Stimulated activated CD4-positive, alpha-beta T cell treated with anti-CD3 and anti-CD28 coated beads, TNF-alpha, amount 100 ng/mL, for 24 hours (primary cell): ENCODE data around the gene NBEAL1.
"Not testable (repeated sequence)": the region's sequence is repeated elsewhere in the genome, so short reads cannot be mapped to it uniquely, and the experiment has no call there.

ENCODE experiments used
- DNase-seq, 3 experiments: peaks; one replicate each; pipeline ENCODE4 v3.0.0-alpha.2; 2020; ENCODE audit warnings: low read depth in 3 of 3

Gene NBEAL1

DNA sequence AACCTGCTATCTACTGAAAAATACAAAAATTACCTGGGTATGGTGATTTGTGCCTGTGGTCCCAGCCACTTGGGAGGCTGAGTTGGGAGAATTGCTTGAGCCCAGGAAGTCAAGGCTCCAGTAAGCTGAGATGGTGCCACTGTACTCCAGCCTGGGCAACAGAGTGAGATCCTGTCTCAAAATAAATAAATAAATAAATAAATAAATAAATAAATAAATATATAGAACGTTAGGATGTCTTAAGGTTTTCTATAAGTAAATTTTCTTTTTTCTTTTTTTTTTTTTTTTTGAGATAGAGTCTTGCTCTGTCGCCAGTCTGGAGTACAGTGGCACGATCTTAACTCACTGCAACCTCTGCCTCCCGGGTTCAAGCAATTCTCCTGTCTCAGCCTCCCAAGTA, 95.8 kb downstream of the NBEAL1 start:
- DNase-seq, result not testable (repeated sequence)

DNA sequence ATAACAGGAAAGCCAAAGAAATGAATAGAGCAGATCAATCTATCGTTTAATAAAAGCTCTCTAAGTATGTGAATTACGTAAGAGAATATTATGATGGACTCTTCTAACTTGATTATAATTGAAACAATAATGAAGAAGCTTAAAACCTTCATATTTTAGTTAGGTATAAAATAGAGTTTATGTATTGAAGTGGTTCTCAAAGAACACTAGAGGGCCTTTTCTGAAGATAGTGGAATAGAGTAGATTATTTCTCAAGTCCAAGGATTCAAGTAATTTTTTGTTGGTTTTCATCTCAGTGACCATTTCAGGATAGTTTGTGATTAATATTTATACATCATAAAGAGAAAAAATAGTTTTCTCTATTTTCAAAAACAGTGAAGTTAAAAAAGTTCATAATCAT, 97.7 kb downstream of the NBEAL1 start:
- DNase-seq, result no peak

DNA sequence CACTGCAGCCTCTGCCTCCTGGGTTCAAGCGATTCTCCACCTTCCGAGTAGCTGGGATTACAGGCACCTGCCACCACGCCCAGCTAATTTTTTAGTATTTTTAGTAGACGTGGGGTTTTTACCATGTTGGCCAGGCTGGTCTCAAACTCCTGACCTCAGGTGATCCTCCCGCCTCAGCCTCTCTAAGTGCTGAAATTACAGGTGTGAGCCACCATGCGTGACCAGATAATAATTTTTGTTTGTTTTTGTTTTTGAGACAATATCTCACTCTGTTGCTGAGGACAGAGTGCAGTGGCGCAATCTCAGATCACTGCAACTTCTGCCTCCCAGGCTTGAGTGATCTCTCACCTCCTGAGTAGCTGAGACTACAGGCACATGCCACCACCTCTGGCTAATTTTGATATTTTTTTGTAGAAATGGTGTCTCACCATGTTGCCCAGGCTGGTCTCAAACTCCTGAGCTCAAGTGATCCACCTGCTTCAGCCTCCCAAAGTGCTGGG, 100.6 kb downstream of the NBEAL1 start:
- DNase-seq, result not testable (repeated sequence)

DNA sequence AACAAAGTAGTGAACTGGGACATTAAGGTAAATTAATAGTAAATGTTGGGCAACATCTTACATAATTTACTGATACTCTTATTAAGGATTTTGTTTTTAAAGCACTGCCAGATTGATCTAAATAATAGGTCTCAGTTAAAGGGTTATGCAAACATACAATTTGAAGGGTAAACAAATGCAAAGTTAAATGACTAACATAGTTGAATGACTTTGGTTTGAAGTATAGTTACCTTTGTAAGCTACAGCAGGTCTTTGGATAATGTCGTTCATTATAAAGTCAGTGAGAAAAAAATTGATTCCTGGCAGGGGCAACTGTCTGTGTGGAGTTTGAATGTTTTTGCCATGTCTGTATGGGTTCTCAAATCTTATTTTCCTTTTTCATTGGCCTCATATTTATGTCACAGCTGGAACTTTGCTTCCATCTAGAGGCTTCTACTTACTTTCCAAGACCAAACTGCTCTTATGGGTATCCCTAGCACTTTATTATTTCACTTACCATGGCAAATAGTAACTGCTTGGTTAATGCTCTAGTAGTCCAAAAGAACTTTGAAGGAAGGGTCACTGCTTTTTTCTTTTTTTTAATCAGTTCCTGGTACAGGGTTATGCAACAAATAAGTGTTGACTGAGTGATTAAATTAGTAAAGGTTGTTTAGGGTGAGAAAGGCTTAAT, 107.8 kb downstream of the NBEAL1 start:
- DNase-seq, result no peak

DNA sequence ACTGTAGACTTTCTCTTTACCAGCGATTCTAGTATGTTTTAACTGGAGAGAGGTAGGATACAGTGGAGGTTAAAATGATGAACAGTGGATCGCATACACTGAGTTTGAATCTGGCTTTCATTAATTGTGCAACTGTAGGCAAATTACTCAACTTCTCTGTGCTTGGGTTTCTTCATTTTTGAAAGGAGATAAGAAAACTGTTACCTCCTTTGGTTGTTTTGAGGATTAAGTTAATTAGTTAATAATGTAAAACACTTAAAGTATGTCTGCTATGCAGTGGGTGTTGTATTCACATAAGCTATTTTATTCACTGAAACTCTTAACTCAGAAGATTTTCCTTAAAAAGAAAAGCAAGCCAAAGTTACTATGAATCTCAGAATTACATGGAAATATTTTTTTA, 112.3 kb downstream of the NBEAL1 start:
- DNase-seq, result no peak

DNA sequence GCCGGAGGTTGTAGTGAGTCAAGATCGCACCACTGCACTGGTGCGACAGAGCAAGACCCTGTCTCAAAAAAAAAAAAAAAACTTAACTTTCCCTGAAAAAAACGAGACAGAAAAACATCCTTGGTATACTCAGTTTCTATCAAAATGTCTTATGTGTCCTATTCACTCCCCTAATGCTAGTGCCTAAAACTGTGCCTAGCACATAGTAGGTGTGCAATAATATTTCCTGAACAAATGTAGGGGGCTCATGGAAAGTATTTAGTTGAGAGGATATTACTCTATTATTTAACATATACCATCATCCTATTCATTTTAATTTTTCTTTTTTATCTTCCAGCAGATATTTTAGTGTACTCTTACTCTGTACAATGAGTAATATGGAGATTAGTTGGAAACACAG, 120.4 kb downstream of the NBEAL1 start:
- no peak for DNase-seq

DNA sequence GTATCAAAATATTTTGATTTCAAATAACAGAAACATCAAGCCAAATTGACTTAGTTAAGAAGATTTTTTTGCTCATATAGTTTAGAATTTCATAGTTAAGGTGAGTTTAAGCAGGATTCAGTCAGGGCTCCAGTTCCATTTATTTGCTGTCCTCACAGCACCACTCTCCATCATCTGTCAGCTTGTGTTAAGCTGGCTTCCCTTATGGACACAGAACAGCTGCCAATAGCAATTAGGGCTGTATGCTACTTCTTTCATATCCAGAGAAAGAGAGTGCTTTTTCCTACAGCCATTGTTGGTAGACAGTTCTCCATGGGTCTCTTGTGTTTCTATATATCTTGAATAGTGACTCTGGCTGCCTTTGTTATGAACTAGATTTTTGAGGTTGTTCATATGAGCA, 128.7 kb downstream of the NBEAL1 start:
- no peak for DNase-seq

DNA sequence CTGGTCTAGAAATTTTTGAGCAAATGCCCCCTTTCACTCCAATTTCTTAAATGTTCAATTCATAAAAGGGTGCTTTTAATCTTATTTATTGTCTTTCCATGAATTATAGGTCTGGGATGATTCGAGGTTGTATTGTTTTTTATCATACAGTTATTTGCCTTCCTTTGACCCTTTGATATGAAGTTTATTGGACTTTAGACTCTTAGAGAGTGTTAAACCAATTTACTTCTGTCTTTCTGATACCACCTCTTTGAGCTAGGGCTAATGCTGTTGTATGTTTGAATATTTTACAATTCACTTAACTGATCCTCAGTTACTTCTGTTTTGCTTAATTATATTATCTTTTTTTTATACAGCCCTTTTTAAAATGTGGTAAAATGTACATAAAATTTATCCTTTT, 134.5 kb downstream of the NBEAL1 start:
- no peak for DNase-seq

DNA sequence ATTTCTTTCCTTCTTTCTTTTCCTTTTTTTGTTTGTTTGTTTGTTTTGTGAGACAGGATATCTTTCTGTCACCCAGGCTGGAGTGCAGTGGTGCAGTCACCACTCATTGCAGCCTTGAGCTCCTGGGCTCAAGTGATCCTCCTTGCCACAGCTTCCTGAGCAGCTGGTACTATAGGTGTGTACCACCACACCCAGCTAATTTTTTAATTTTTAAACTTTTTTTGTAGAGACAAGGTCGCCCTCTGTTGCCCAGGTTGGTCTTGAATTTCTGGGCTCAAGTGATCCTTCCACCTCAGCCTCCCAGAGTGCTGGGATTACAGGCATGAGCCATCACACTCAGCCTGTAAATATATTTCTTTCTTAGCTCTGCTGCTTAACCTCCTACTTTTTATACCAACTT, 140.7 kb downstream of the NBEAL1 start:
- no peak for DNase-seq

DNA sequence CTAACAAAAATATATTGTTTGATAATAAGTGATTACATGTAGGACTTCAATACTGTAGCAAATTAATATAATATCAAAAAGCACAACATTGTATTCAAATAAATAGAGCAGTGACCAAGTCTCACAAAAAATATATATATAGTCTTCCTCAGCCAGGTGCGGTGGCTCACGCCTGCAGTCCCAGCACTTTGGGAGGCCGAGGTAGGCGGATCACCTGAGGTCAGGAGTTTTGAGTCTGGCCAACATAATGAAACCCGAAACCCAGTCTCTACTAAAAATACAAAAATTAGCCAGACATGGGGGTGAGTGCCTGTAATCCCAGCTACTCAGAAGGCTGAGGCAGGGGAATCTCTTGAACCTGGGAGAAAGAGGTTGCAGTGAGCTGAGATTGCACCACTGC, 148.0 kb downstream of the NBEAL1 start:
- not testable (repeated sequence) for DNase-seq

DNA sequence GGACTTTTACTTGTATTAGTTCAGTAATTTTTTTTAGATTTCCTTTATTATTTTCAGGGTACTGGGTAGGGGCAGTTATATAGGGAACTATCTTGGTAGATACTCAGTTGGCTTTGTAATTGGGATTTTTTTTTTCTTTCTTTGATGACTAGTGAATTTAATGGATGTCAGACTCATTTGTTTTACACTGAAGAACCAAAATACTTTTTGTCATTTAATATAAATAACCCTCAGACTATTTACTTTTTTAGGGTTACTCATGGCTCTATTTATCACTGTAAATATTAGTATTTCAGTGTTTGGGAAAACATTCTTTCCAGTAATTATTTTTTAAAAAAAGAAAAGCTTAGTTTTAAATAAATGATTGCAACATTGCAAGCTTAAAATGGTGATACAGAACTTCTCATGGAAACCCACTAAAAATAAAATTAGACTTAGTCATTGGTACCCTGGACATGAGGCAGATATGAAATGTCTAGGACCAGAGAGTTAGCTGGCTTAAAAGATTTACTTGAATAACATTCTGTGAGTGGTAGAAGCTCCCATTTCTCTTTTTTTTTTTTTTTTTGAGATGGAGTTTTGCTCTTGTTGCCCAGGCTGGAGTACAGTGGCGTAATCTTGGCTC, 149.7 kb downstream of the NBEAL1 start:
- DNase-seq, result no peak

DNA sequence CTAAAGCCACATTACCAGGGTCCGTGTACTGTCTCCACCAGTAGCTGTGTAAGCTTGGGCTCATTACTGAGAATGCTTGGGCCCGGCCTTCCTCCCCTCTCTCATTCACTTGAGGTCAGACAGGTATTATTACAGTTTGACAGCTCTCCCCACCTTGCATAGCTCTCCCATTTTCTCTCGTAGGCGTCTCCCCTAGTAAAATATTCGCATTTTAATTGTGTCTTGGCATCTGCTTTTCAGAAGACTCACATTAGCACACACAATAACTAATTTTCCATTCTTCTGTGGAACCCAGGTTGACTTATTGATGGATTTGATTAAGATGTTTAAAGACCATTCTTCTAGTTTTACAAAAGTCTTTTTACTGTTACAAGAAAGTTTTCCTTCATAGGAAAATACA, 153.1 kb downstream of the NBEAL1 start:
- no peak for DNase-seq

DNA sequence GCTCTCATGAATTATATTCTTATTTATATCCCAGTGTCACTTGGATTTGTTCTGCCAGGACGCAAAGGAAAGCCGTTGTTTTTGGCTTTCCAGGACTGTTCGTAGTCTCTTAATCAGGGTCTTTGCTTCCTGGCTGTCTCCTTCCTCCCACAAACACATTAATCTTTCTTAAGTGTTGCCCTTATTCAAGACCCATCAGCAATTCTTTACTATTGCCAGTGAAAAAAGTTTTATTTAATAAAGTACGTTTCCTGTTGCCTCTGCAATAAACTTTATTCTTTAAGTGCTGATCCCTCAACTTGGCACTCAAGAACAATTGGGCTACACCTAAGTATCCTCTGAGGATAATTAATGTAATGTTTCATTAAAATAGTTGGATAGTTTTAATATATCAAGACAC, 155.8 kb downstream of the NBEAL1 start:
- no peak for DNase-seq

DNA sequence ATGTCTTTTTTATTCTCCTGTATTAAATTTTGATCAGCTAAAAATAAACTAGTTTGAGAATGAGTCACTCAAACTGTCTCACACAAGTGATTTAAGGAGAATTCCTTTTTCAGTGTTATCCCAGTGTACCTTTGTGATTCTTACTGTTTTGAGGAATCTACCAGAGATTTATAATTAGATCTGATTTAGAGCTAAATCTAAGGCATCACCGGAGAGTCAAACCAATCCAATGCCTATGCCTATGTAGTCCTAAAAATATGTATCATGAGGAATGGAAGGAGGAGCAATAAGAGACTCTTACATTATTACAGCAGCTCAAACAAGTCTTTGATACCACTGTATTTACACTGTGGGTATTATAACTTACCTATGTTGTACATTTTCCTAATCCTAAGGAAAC, 160.7 kb downstream of the NBEAL1 start:
- DNase-seq, result no peak

DNA sequence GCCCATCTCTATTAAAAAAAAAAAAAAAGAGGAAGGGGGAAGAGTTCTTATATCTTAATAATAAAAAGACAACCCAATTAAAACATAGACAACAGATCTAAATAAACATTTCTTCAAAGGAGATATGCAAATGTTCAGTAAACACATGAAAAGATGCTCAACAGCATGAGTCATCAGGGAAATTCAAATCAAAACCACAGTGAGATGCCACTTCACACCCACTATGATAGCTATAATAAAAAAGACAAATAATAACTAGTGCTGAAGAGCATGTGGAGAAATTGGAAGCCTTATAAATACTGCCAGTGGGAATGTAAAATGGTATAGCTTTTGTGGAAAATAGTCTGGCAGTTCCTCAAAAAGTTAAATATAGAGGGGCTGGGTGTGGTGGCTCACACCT, 162.7 kb downstream of the NBEAL1 start:
- DNase-seq, result no peak

DNA sequence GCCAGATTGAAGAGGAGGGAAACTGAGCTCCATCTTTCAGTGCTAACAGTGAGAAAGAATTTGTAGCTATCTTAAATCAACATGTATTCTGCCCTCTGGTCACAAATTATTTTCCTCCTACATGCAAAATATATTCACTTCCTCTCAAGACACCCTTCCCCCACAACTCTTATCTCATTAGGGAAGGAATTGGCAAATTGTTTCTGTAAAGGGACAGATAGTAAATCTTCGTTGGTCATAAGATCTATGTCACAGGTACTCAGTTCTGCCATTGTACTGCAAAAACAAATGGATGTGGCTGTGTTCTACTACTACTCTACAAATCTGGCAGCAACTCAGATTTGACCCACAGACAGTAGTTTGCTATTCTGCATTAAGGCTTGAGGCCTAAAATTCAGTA, 171.2 kb downstream of the NBEAL1 start:
- no peak for DNase-seq

DNA sequence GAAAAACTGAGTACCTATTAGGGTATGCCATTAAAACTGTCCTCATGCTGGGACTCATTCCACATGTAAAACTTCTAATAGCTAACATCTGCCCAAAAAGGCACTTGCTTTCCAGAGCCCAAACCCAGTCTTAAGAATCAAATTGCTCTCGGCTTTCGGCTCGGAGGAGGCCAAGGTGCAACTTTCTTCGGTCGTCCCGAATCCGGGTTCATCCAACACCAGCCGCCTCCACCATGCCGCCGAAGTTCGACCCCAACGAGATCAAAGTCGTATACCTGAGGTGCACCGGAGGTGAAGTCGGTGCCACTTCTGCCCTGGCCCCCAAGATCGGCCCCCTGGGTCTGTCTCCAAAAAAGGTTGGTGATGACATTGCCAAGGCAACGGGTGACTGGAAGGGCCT, 175.9 kb downstream of the NBEAL1 start:
- not testable (repeated sequence) for DNase-seq

DNA sequence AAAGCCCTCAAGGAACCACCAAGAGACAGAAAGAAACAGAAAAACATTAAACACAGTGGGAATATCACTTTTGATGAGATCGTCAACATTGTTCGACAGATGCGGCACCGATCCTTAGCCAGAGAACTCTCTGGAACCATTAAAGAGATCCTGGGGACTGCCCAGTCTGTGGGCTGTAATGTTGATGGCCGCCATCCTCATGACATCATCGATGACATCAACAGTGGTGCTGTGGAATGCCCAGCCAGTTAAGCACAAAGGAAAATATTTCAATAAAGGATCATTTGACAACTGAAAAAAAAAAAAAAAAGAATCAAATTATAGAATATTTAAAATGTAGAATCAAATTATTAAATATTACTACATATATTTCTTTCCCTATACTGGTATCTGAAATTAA, 176.4 kb downstream of the NBEAL1 start:
- not testable (repeated sequence) for DNase-seq

DNA sequence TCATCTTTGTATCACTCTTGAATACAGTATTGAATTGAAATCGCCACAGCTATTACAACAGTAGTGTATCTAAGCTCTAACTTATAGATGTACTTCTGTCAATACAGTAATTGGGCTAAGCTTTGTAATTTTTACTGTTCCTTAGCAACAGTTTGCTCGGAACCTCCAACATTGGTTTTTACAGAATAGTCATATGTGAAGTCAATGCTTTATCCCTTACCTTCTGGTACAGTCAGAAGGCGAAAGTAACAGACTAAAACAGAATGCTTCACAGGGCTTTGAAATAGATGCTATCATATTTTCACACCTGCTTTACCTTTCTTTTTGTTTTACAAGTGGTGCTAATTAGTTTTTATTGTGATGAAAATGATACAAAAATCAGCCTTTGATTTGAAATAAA, 177.3 kb downstream of the NBEAL1 start:
- DNase-seq, result no peak

DNA sequence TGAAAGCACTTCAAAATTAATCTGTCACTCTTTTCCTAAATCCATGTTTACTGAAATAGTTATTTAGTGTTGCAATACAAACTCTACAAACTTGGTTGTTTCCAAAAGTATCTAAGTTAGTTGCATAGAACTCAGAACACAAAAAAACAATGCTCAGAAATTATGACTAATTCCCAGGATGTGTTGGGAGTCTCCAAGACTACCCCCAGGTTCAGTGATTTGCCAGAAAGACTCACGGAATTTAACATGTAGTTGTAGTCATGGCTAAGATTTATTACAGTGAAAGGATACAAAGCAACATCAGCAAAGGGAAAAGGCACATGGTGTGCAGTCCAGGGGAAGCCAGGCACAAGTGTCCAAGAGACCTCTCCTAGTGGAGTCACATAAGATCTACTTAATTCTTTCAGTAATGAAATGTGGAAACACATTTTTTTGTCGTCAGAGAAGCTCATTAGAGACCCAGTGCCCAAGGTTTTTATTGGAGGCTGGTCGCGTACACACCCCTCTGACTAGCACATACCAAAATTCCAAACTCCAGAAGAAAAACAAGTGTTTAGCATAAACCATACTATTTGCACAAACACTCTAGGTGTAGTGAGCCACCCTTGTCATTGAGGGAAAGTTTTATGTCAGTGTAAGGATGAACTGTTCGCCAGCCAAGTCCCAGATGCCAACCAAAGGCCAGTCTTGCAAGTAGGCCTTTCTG, 180.8 kb downstream of the NBEAL1 start:
- no peak for DNase-seq

DNA sequence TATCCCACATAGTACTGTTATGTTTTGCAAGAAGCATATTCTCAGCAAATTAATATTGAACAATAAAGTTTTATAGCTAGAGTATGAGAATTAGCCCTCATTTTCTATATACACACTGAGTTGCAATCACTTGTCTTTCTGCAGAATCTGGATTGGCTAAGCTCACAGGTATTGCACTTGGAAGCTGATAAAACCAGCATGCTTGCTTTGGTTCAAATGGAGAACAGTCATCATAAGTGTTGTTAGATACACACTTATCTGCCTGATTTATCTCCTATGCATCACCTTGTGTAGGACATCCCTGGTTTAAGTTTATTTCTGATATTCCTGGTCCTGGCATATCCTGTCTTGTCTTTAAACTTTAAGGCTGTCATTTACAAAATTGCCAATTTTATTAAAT, 186.2 kb downstream of the NBEAL1 start:
- DNase-seq, result no peak

DNA sequence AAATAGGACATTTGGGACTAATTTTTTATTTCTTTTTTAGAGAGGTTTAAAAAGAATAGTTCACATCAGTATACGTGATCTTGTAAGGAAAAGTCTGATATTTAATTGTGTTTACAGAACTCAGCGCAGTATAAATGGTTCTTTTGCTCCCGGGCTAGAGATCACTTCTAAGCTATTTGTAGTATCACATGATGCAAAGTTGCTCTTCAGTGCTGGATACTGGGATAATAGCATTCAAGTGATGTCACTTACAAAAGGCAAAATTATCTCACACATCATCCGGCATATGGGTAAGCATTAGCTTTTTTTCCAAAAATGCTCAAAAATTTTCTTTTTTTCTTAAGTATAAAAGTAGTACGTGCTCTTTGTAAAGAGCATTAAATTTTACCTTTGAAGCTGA, 186.8 kb downstream of the NBEAL1 start:
- DNase-seq, result no peak

DNA sequence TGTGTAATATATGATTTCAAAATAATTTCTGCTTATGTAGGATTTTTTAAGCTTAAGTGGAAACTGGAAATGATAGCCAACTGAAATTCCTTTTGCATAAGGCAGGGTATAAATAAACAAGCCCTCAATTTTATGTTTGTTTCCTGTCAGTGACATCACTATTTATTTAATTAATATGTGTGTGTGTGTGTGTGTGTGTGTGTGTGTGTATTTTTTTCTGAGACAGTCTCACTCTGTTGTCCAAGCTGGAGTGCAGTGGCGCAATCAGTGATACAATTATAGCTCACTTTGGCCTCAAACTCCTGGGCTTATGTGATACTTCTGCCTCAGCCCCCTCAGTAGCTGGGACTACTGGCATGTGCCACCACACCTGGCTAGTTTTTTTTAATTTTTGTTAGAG, 194.9 kb downstream of the NBEAL1 start:
- DNase-seq, result no peak
